ENCODE measurements around the gene PYM1.

The PYM1 gene

DNA sequence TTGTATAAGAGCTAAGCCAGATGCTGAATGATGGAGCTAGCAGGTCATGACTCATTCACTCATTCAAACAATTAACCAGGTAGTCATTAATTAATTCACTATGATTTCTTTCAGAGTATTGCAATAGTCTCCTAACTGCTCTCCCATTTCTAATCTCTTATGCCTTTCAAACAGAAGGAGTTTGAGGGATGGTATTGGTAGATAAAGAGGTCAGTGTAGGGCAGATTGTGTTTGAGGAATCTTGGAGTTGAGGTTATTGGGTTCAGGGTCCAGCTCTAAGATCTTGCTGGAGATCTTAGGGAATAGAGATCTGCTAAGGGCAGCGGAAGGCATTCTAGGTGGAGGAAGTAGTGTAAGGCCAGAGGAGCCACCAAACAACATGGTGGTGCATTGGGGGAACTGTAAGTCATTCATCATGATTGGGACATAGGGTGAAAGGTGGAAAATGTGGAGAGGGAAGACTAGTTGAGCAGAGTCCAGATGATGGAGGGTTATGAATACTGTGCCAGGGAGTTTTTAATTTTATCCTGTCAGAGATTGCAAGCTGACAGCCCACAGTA, 15.0 kb upstream of the PYM1 start:
- Histone ChIP-seq H3K27ac (no peak overlapping the region), H3K4me3 (no peak overlapping the region)

DNA sequence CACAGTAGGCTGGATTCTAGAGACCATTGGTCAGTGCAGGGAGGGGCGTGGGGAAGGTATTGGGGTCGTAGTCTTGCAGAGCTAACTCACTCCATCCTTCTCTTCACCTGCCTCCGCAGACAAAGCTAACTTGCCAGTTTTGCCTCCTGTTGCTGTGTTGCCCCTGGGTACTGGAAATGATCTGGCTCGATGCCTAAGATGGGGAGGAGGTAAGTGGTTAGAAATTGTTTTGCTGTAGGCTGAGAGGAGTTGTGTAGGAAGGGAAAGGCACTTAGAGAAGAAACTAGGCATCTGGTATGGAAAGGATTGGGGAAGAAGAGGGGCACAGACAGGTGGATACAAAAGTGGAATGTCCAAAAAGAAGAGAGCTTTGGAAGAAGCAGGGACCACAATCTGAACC, 14.4 kb upstream of the PYM1 start:
- H3K4me3 ChIP-seq, result no peak overlapping the region
- no peak overlapping the region for H3K27ac ChIP-seq

GRCh38 chr12:55940065-55940732, 12.5 kb upstream of the PYM1 start:
- no peak overlapping the region for H3K4me3 ChIP-seq
- H3K27ac ChIP-seq, result peak overlapping the region in 13 of 21 experiments; percentile 2 to 71 (median 47)

GRCh38 chr12:55938826-55939501, 11.3 kb upstream of the PYM1 start:
- Histone ChIP-seq H3K4me3 (no peak overlapping the region), H3K27ac (peak overlapping the region in 9 of 21 experiments; percentile 9 to 71 (median 32))

DNA sequence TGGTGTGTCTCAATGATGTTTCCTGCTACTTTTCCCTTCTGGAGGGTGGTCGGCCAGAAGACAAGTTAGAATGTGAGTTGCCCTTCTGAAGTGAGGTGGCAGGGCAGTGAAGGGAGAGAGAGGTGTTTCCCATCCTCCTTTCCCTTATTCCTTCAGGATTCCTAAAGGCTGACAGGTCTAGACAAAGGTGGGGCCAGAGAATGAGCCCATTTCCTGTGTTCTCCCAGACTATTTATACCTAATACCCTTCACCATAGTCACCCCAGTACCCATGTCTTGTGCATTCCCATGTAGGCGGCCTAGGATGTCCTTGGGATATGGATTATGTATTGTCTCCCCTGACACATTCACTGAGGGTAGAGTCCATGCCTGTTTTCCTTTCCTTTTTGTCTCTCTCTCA, 10.3 kb upstream of the PYM1 start:
- peak overlapping the region in 5 of 21 experiments; percentile 15 to 44 (median 30) for H3K27ac ChIP-seq
- no peak overlapping the region for H3K4me3 ChIP-seq

DNA sequence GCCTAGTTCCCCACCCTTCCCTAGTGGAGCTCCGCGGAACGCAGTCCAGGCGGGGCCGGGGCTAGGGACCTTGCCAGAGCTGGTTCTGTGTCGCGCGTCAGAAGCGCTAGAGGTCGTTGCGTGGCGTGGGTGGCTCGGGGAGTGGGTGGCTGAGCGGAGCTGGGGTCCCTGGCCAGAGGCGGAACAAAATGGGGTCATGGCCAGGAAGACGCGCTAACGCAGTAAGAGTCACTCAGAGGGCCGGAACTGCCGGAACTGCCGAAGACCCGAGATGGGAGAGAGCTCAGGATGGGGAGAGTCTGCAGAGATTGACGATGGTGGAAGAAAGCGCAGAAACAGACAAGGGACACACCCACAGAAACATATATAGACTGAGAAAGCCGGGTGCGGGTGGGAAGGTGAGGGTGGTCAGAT, 8.1 kb upstream of the PYM1 start:
- Histone ChIP-seq H3K4me3 (peak overlapping the region in 3 of 7 experiments; percentile 4 to 15 (median 5)), H3K27ac (peak overlapping the region in 17 of 21 experiments; percentile 1 to 99 (median 51))

- peak overlapping the region in 8 of 21 experiments; percentile 60 to 99 (median 70) for H3K27ac ChIP-seq
- H3K4me3 ChIP-seq, result no peak overlapping the region
Observed at GRCh38 chr12:55934773-55935172, 7.1 kb upstream of the PYM1 start.

DNA sequence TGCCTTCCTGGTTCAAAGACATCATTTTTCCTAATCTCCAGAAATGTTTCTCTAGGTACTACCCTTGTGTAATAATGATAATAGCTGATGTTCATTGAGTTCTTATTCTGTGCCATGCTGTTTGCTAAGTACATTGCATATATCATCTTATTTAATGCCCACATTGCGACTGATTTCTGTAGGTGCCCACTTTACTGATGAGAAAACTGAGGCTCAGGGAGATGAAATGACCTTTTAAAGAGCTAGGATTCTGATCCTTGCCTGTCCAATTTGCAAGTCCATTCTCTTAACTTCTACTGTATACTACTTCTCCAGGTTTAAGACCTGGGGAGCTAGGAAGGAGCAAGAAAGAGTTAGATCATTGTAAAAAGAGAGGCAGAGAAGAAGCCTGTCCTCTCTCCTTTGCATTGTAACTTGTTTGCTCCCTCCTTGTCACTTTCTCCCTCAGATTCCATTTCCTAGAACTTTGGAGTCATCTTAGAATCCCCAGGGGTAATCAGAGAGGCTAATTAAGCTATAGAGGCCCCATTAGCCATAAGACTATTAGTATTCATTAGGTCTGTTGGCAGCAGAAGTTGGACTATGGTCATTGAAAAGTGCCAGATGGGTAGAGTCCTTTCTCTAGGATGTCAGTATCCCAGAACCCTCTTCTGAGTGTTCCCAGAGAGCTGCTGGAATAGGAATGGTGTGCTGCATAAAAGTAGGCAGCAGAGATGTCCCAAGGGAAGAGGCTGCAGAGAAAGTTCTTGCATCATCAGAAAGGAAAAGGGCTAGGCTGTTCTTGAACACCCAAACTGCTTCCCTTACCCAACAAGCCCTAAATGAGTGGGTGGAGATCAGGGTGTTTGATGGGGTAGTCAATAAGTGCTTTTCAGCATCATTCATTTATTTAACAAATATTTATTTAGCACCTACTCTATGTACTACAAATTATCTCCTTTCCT, 6.4 kb upstream of the PYM1 start:
- peak overlapping the region in 16 of 21 experiments; percentile 29 to 99 (median 94) for H3K27ac ChIP-seq
- peak overlapping the region in 2 of 7 experiments; percentile 57 to 68 for H3K4me3 ChIP-seq

GRCh38 chr12:55933169-55933798, 5.6 kb upstream of the PYM1 start:
- Histone ChIP-seq H3K4me3 (peak overlapping the region in 5 of 7 experiments; percentile 57 to 85 (median 71)), H3K27ac (peak overlapping the region in 19 of 21 experiments; percentile 83 to 99 (median 96))

DNA sequence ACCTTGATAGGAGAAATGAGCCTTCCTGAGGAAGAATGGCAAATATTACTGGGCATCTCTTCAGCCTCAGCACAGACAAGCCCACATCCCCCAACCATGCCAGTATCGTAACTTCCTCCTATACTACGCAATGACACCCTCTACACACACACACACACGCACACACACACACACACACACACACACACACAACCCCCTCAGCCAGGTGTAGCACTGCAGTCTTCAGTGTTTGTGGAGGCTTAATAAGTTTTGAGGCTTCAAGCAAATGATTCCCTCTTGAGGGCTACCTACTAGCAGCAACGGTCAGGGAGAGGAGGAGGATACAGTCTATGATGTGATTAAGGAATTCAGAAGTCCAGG, 4.8 kb upstream of the PYM1 start:
- Histone ChIP-seq H3K27ac (peak overlapping the region; percentile 59 to 99 (median 95)), H3K4me3 (peak overlapping the region; percentile 57 to 85 (median 71))

GRCh38 chr12:55931780-55932550, 4.3 kb upstream of the PYM1 start:
- peak overlapping the region; percentile 59 to 99 (median 95) for H3K27ac ChIP-seq
- peak overlapping the region; percentile 57 to 85 (median 71) for H3K4me3 ChIP-seq

DNA sequence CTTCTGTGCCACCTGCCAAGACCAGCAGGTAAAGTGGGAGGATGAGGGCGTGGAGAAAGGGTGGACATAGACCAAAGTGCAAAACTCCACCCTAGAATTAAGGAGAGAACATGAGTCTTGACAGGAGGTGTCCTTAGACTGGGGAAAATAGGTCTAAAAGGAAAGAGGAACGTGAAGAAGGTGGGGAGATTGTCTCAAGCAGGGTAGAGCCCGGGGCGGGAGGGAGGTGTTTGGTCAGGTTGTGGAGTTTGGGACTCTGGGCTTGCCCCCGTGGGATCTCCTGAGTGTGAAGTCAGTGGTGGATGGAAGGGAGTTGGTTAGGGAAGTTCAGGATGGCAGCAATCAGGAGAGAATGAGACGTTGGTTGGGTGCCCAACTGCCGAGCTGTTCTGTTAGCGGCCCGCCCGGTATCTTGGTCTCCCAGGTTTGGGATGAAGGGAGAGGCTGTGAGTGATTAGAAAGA, 3.7 kb upstream of the PYM1 start:
- Histone ChIP-seq H3K27ac (peak overlapping the region; percentile 20 to 99 (median 95)), H3K4me3 (peak overlapping the region; percentile 57 to 85 (median 71))

GRCh38 chr12:55930771-55931316, 3.1 kb upstream of the PYM1 start, which contains the start of gene DGKA:
DGKA (plus strand) TSS chr12:55931162; CDS start chr12:55936504, 5,342 bp downstream.
- Histone ChIP-seq H3K4me3 (peak within 1 kb of the TSS; percentile 57 to 85 (median 71)), H3K27ac (peak within 1 kb of the TSS; percentile 59 to 99 (median 95))

DNA sequence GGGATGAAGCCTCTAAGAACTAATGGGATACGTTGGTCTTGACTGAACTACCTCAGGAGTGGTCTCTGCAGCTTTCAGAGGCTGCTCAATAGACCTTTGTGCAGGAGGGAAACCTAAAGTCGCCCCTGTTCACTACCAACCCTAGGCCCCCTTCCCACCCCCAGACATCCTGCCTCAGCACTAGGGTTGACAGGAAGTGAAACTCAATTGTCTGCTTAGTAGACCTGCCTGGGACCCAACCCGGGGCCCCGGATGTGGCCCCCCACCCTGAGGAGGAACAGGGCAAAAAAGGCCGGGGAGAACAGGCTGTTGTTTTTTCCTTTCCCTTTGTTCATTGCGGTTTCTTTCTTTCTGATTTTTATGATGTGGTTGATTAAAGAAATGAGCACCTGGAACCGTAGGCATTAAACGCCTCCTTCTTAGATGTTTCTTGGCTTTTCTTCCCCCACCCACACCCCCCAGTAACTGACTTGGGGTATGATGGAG, 1.7 kb upstream of the PYM1 start:
- Histone ChIP-seq H3K27ac (peak overlapping the region in 20 of 21 experiments; percentile 38 to 99 (median 96)), H3K4me3 (no peak overlapping the region)

- H3K27ac ChIP-seq, result peak overlapping the region; percentile 63 to 99 (median 96)
Observed at GRCh38 chr12:55926738-55927587, 731 bp downstream of the PYM1 start.

DNA sequence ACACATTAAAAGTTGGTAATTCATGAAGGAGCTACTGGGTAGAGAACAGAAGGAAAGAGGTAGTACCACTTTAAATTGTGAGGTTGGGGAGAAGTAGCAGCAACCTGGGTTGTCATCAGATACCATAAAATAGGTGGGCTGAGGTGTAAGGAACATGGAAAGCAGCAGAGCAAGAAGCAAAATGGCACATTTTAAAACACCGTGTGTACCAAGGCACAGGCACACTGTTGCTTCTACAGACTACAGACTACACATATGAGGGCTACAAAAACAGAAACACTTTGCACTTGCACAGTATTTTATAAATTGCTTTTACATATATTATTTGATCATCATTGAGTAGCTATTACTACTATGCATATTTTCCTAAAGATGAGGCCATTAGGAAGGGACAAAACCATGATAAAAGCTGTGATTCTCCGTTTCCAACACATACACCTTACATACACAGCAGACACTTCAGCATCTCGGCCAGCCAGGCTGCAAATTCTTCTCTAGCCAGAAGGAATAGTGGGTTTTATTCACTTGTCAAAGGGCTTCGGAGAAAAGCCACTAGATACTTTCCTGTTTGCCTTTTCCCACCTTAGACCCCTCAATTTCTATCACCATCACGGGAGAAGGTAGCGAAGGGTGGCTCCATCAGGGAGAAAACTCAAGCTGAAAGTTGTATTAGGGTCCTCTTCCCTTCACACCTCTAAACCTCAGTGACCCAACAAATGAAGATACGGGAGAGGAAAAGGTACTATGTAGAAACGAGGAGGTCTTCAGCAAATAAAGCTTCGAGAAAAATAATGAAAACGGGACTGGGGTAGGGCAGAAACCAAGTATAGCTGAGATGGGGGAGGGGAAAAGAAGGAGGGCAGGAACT, 1.6 kb downstream of the PYM1 start:
- H3K4me3 ChIP-seq, result peak overlapping the region; percentile 64 to 90 (median 78)
- peak overlapping the region in 20 of 21 experiments; percentile 89 to 99 (median 96) for H3K27ac ChIP-seq

More at GRCh38 chr12:55926738-55927587, 731 bp downstream of the PYM1 start:
- peak overlapping the region; percentile 64 to 90 (median 78) for H3K4me3 ChIP-seq
